NB4 (cell line): ENCODE measurements around the gene CRYBA4.

Experiments used
- TF ChIP-seq, protein P1 (sequence below): IDR thresholded peaks from one replicate; pipeline ENCODE4 v1.5.1; 2012; ENCODE audit warnings: low read depth, low read length
- TF ChIP-seq, protein P2 (sequence below): IDR thresholded peaks from 2 replicates; pipeline ENCODE4 v1.6.1; 2011; ENCODE audit warnings: low read depth, low read length

DNA sequence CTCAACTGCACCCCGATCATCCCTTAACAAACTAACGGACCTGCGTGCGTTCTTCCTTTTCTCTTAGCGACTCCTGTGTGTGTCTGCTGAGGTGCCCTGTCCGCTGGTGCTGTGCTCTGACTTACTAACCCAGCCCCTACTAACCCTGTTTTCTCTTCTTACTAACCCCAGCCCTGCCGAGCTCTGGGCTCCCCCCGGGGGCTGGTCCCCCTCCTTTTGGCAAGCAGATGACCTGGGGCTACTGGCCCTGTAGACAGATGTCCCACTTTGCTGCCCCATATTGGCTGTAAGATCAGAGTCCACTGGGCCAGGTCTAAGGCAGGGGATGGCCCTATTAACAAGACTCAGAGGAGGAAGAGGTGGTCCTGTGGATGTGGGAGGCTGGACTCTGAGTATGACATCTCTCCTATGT, 50.3 kb downstream of the CRYBA4 start:
- TF ChIP-seq, protein P1, sequence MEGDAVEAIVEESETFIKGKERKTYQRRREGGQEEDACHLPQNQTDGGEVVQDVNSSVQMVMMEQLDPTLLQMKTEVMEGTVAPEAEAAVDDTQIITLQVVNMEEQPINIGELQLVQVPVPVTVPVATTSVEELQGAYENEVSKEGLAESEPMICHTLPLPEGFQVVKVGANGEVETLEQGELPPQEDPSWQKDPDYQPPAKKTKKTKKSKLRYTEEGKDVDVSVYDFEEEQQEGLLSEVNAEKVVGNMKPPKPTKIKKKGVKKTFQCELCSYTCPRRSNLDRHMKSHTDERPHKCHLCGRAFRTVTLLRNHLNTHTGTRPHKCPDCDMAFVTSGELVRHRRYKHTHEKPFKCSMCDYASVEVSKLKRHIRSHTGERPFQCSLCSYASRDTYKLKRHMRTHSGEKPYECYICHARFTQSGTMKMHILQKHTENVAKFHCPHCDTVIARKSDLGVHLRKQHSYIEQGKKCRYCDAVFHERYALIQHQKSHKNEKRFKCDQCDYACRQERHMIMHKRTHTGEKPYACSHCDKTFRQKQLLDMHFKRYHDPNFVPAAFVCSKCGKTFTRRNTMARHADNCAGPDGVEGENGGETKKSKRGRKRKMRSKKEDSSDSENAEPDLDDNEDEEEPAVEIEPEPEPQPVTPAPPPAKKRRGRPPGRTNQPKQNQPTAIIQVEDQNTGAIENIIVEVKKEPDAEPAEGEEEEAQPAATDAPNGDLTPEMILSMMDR, result no peak
- TF ChIP-seq, protein P2, sequence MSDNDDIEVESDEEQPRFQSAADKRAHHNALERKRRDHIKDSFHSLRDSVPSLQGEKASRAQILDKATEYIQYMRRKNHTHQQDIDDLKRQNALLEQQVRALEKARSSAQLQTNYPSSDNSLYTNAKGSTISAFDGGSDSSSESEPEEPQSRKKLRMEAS, result no peak
